CD4-positive, alpha-beta T cell treated with Interleukin-12 subunit alpha and Interleukin-12 subunit beta, for 1 hour (primary cell): ENCODE data around the gene RASAL2.
"Not testable (repeated sequence)": the region's sequence is repeated elsewhere in the genome, so short reads cannot be mapped to it uniquely, and the experiment has no call there.

Experiments used
- DNase-seq: peaks from one replicate; pipeline ENCODE4 v3.0.0-alpha.2; 2020

The RASAL2 gene

DNA sequence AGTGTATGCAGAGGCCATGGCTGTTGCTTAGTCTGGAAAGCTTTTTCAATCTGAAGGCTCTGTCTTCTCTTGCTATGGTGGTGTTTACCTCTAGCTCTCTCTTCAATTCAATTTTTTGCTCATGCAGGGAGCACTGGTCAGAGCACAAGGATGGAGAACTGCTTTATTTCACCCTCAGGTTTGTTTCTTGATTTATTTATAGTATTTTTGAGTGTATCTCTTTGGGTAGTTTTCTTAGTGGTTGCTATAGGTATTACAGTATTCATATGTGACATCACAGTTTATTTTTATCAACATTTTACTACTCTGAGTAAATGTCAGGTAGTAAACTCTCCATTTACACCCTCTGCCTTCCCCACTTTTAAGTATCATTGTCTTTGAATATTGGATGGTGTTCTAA is 147.9 kb downstream of the RASAL2 start:
- no peak for DNase-seq

DNA sequence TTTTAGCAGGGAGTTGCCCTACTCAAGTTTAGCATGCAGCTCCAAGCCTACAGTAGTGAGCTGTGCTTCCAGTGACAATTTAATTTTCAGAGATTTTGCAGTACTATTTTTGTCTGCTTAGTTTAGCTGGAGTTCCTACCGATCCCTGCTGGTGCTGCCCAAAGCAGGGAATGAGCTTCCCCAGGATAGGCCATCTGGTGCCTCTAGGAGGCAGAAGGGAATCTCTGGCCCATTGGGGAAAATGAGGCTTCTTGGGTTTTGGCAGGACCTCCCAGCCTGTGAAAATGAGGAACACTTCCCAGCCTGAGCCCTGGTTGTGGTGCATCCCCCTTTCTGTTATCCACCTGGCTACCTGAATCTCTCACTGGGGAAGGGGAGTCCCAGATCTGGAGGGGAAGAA is 149.2 kb downstream of the RASAL2 start:
- DNase-seq = no peak

DNA sequence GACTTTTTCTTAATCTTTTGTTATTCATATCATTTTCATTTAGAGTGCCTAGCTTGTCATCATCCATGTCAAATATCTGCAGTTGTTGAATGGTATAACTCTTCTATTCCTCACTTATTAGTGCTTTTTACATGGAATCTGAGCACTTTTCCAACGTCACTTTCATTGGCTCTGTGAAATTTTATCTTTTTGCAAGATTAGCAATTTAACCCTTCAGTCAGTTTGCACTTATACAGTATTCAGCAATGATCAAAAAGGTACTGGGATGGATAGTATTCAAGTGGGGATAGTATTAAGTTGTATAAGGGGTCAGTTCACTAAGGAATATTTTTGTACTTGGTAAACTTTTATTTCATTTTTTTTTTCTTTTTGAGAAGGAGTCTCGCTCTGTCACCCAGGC is 150.0 kb downstream of the RASAL2 start:
- DNase-seq = no peak

- DNase-seq = not testable (repeated sequence)
Observed at GRCh38 chr1:178248284-178248683, 154.4 kb downstream of the RASAL2 start.

GRCh38 chr1:178253581-178253980 is 159.7 kb downstream of the RASAL2 start:
- DNase-seq = not testable (repeated sequence)

DNA sequence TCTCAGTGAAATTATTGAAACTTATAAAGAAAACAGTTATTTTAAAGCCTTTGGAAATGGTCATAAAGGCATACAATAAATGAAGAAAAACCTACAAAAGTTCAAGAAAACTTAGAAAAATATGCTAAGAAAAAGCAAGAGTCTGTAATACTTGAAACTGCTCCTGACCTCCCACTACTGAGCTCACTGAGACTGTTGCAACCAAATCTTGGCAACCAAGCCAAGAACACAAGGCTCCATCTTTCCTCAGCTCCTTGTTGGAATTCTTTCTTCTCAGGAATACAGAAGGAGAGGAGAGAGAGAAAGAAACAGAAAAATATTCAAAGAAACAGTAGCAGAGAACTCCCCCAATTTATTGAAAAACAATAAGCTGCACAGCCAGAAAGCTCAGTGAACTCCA is 160.5 kb downstream of the RASAL2 start:
- DNase-seq = no peak

- no peak for DNase-seq
Observed at GRCh38 chr1:178258536-178258935, 164.6 kb downstream of the RASAL2 start.

GRCh38 chr1:178262120-178262500 is 168.2 kb downstream of the RASAL2 start:
- DNase-seq = no peak

DNA sequence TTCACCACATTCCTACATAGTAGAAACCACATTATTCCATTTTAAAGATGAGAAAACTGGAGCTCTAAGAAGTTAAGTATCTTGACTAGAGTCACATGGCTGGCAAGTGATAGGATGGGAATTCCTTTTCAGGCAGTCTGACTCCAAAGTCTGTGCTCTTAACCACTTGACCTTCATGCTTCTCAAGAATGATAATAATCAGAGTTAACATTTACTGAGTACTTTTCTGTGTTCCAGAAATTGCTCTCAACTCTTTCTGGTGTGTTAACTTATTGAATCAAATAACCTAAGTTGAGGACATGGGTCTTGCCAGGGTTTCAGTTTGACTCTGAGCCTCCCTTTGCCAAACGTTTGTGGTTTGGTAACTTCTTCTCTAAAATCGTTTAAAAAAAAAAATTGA is 169.4 kb downstream of the RASAL2 start:
- no peak for DNase-seq

DNA sequence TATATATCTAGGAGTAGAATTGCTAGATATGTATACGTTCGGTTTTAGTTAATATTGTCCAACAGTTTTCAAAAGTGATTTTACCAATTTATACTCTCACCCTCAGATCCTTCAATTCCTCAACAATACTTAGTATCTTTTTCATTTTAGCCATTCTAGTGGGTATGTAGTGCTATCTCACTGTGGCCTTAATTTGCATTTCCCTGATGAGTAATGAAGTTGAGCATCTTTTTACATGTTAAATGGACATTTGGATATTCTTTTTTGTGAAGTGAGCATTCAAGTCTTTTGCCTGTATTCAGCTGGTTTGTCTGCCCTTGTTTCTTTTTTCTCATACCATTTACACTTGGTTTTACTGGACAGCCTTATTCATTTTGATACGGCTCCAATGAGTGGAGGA is 172.2 kb downstream of the RASAL2 start:
- DNase-seq = no peak

GRCh38 chr1:178266619-178267066 is 172.7 kb downstream of the RASAL2 start:
- no peak for DNase-seq

- no peak for DNase-seq
Observed at GRCh38 chr1:178267646-178268094, 173.8 kb downstream of the RASAL2 start.

- no peak for DNase-seq
Observed at GRCh38 chr1:178271471-178271870, 177.6 kb downstream of the RASAL2 start.

- no peak for DNase-seq
Observed at GRCh38 chr1:178273707-178274410, 180.0 kb downstream of the RASAL2 start.

- DNase-seq = no peak
Observed at GRCh38 chr1:178275049-178275448, 181.1 kb downstream of the RASAL2 start.

GRCh38 chr1:178275553-178275952 is 181.6 kb downstream of the RASAL2 start:
- no peak for DNase-seq

GRCh38 chr1:178277793-178278530 is 184.1 kb downstream of the RASAL2 start:
- no peak for DNase-seq

DNA sequence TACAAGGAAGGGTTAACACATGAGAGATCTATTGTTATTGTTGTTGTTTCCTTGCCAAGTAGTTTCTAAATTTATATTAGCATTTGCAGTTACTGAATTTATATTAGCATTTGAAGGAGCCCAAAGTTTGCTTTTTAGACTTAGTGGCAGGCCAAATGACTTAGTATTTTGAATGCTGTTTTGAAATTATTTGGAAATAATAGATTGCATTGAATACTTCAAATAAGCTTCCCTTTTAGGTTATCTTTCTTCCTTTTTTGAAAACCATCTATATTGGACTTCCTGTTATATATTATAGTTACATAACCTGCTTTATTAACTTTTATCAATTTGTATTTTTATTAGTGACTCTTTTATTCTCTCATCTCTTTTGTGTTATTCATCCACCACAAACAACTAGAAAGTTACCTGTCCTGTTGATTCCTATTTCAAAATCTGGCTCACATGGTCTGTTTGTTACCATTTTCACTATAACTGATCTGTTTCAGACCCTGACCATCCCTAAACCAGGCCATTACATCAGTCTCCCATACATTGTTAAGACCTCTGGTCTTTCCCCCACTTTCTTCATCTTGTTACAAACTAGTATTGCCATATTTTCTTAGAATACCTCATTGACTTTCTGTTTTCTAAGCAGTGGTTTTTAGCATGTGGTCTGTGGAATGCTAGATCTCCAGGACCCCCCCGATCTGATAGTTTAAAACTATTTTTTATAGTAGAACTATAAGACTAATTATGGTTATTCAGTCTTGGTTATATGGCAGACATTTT is 185.2 kb downstream of the RASAL2 start:
- no peak for DNase-seq

- no peak for DNase-seq
Observed at GRCh38 chr1:178282949-178283367, 189.1 kb downstream of the RASAL2 start.

DNA sequence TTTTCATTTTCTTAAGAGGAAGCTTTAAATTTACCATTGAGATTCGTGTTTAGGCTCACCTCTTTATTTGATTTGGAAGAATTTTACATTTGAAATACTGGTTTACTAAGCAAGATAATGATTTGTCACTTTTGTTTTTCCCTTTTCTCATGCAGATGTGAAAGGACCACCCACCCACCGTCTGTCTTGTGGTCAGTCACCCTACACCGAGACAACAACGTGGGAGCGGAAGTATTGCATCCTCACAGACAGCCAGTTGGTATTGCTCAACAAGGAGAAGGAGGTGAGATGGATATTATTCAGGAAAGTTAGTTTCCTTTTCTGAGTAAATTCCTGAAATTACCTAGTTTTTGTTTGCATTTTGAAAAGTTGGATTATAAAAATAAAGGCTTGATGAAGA is 189.5 kb downstream of the RASAL2 start:
- no peak for DNase-seq

GRCh38 chr1:178284058-178284457 is 190.2 kb downstream of the RASAL2 start:
- DNase-seq = no peak

GRCh38 chr1:178291166-178291565 is 197.3 kb downstream of the RASAL2 start:
- DNase-seq = no peak

- DNase-seq = no peak
Observed at GRCh38 chr1:178294654-178295053, 200.8 kb downstream of the RASAL2 start.

DNA sequence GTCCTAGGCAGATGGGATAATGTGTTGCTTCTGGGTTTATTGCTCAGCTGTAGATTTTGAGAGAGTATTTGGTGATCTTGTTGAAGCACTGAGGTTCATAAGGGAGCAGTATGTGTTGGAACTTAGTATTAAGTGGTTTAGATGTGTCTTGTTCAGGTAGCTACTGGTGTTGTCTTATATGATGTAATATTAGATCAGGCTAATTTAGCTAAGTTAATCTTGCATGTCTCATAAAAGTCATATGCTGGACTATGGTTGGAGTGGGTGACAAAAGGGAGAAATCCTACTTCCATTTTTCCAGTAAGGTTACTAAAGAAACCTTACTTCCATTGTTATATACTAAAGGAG is 206.4 kb downstream of the RASAL2 start:
- no peak for DNase-seq
